ENCODE results near the gene ATXN7L2. TPM values are rescaled to one million over a fixed set of nuclear protein-coding genes. Genes with fewer than 3 reads are reported as not detected.

Gene ATXN7L2
- total and polyA plus RNA-seq, 2 donors from 2014 or later, result 5.7 to 7.3 TPM

- intact Hi-C loops (cut with DNase I), result no loop called here
- H3K36me3 ChIP-seq (ENCODE audit: control insufficient read depth in 2 of 3, insufficient read depth in 3 of 3, low read length in 3 of 3), result peaks cover 0 to 14% (median 2%) of the 10 kb centered on the region in 3 donors
- H3K27ac ChIP-seq (ENCODE audit: low read depth in 2 of 2, low read length in 2 of 2), result no peak overlapping the region
- peak in 3 of 5 donors; percentile 29 to 50 (median 34) for DNase-seq
- no peak for FAIRE-seq
- no peak for TF ChIP-seq CTCF (IDR thresholded peaks at IDR 0.05; ENCODE audit: borderline replicate concordance, extremely low read depth, insufficient read depth)
- H3K4me3 ChIP-seq (ENCODE audit: low read length in 3 of 3), result no peak overlapping the region
- H3K27me3 ChIP-seq (ENCODE audit: control insufficient read depth, insufficient read depth, low read length), result no peaks in the 10 kb centered on the region
- H3K9me3 ChIP-seq (ENCODE audit: control insufficient read depth in 2 of 3, insufficient read depth in 1 of 3, low read length in 3 of 3), result no peaks in the 10 kb centered on the region
- H3K9ac ChIP-seq (ENCODE audit: low read length in 3 of 3), result no peak overlapping the region
- H3K4me1 ChIP-seq (ENCODE audit: control insufficient read depth in 2 of 3, insufficient read depth in 2 of 3, low read depth in 1 of 3, low read length in 3 of 3), result peaks cover 0 to 6% (median 6%) of the 10 kb centered on the region in 3 donors
Measured at GRCh38 chr1:109478806-109479205, 4.9 kb upstream of the ATXN7L2 start.

- Histone ChIP-seq H3K36me3 (ENCODE audit: control insufficient read depth in 2 of 3, insufficient read depth in 3 of 3, low read length in 3 of 3) (peaks cover 0 to 14% (median 2%) of the 10 kb centered on the region in 3 donors), H3K4me1 (ENCODE audit: control insufficient read depth in 2 of 3, insufficient read depth in 2 of 3, low read depth in 1 of 3, low read length in 3 of 3) (peaks cover 0 to 8% (median 7%) of the 10 kb centered on the region in 3 donors), H3K27me3 (ENCODE audit: control insufficient read depth, insufficient read depth, low read length) (no peaks in the 10 kb centered on the region), H3K9me3 (ENCODE audit: control insufficient read depth in 2 of 3, insufficient read depth in 1 of 3, low read length in 3 of 3) (no peaks in the 10 kb centered on the region), H3K4me3 (ENCODE audit: low read length in 3 of 3) (no peak overlapping the region), H3K27ac (ENCODE audit: low read depth in 2 of 2, low read length in 2 of 2) (no peak overlapping the region), H3K9ac (ENCODE audit: low read length in 3 of 3) (no peak overlapping the region)
- intact Hi-C loops (cut with DNase I), result no loop called here
- FAIRE-seq (no peak), DNase-seq (no peak)
- no peak for TF ChIP-seq CTCF (IDR thresholded peaks at IDR 0.05; ENCODE audit: borderline replicate concordance, extremely low read depth, insufficient read depth)
Measured at GRCh38 chr1:109479311-109479710, 4.4 kb upstream of the ATXN7L2 start.

- intact Hi-C loops (cut with DNase I), result no loop called here
- Histone ChIP-seq H3K27ac (ENCODE audit: low read depth in 2 of 2, low read length in 2 of 2) (no peak overlapping the region), H3K4me1 (ENCODE audit: control insufficient read depth in 2 of 3, insufficient read depth in 2 of 3, low read depth in 1 of 3, low read length in 3 of 3) (peaks cover 0 to 12% (median 11%) of the 10 kb centered on the region in 3 donors), H3K9me3 (ENCODE audit: control insufficient read depth in 2 of 3, insufficient read depth in 1 of 3, low read length in 3 of 3) (no peaks in the 10 kb centered on the region), H3K4me3 (ENCODE audit: low read length in 3 of 3) (no peak overlapping the region), H3K36me3 (ENCODE audit: control insufficient read depth in 2 of 3, insufficient read depth in 3 of 3, low read length in 3 of 3) (peaks cover 0 to 11% (median 2%) of the 10 kb centered on the region in 3 donors), H3K9ac (ENCODE audit: low read length in 3 of 3) (no peak overlapping the region), H3K27me3 (ENCODE audit: control insufficient read depth, insufficient read depth, low read length) (no peaks in the 10 kb centered on the region)
- FAIRE-seq, result no peak
- DNase-seq, result no peak
- no peak for TF ChIP-seq CTCF (IDR thresholded peaks at IDR 0.05; ENCODE audit: borderline replicate concordance, extremely low read depth, insufficient read depth)
Measured at GRCh38 chr1:109479901-109480300, 3.8 kb upstream of the ATXN7L2 start.

- intact Hi-C loops (cut with DNase I), result no loop called here
- Histone ChIP-seq H3K27me3 (ENCODE audit: control insufficient read depth, insufficient read depth, low read length) (no peaks in the 10 kb centered on the region), H3K4me1 (ENCODE audit: control insufficient read depth in 2 of 3, insufficient read depth in 2 of 3, low read depth in 1 of 3, low read length in 3 of 3) (peaks cover 0 to 14% (median 12%) of the 10 kb centered on the region in 3 donors), H3K4me3 (ENCODE audit: low read length in 3 of 3) (no peak overlapping the region), H3K9me3 (ENCODE audit: control insufficient read depth in 2 of 3, insufficient read depth in 1 of 3, low read length in 3 of 3) (no peaks in the 10 kb centered on the region), H3K9ac (ENCODE audit: low read length in 3 of 3) (no peak overlapping the region), H3K27ac (ENCODE audit: low read depth in 2 of 2, low read length in 2 of 2) (no peak overlapping the region), H3K36me3 (ENCODE audit: control insufficient read depth in 2 of 3, insufficient read depth in 3 of 3, low read length in 3 of 3) (peaks cover 0 to 5% (median 0%) of the 10 kb centered on the region in 3 donors)
- DNase-seq (no peak), FAIRE-seq (no peak)
- no peak for TF ChIP-seq CTCF (IDR thresholded peaks at IDR 0.05; ENCODE audit: borderline replicate concordance, extremely low read depth, insufficient read depth)
Measured at GRCh38 chr1:109481646-109482045, 2.1 kb upstream of the ATXN7L2 start.
